LNCAP (cell line): ENCODE measurements around the gene CACNG8.

Source experiments
- CTCF ChIP-seq: fragments of 450-650 bp; IDR thresholded peaks from 2 replicates; pipeline ENCODE4 v1.5.1; 2017; ENCODE audit warnings: mild to moderate bottlenecking

Gene CACNG8

DNA sequence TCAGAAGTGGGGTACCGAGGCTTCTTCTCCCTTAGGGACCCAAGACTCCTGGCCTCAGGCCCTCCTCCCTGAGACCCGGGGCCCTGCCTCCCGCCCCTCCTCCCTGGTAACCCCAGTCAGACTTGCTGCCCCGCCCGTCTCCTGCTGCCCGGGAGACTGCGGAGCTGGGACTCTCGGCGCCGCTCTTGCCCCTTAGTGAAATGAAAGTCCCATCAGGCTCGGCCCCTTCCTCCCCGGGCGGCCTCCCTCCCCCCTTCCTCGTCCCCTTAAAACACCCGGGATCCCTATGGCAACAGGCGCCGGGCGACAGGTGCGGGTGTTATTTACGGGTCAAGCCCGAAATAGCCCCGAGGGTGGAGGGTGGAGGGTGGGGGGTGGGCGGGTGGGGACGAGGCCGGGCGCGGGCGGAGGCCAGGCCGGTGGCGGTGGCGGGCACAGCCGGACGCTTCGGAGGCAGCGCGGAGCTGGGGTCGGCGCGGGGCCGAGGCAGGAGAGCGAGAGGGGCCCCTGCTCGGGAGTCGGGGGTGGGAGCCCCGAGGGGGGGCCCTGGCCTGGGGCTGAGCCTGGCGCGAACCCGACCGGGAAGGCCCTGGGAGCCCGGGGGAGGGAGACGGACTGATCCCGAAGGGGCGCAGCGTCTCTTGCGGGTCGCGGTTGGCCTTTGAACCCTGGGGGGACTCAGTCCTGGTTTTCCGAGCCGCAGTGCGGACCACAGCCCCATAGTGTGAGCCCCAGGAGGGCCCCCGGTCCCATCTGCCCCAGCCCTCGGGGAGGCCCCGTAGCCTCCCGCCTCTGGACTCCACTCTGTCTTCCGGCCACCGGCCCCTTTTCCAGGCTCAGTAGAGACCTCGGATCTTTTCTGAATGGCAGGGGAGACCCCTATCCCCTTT lies 28.7 kb downstream of the CACNG8 start, which contains the start of gene CACNG6:
TSS of gene CACNG6 (plus strand) at position 414 of the 890 bp plus-strand sequence. CDS start 1,241 bp downstream, outside the sequence.
- no peak for TF ChIP-seq CTCF

DNA sequence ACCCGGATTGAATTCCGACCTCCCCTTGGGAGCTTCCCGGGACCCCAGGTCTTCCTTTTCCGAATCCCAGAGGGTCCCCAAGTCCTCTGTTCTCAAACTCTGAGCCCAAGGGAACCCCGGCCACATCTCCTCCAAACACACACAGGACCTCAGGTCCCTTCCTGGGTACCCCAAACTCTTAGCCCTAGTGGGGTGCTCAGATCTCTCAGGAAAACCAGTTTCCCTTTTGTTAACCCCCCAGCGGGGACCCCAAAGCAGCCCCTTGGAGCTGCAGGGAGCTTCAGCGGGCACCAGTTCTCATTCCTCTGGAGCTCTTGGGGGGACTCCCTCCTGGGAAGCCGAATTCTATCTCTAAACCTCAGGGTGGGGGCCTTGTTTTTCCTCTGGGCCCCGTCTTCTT lies 29.5 kb downstream of the CACNG8 start:
- no peak for TF ChIP-seq CTCF

DNA sequence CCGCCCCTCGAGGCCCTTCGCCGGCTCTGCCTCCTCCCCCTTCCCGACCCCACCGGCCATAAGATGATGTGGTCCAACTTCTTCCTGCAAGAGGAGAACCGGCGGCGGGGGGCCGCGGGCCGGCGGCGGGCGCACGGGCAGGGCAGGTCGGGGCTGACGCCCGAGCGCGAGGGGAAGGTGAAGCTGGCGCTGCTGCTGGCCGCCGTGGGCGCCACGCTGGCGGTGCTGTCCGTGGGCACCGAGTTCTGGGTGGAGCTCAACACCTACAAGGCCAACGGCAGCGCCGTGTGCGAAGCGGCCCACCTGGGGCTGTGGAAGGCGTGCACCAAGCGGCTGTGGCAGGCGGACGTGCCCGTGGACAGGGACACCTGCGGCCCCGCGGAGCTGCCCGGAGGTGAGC lies 30.1 kb downstream of the CACNG8 start:
- no peak for TF ChIP-seq CTCF

DNA sequence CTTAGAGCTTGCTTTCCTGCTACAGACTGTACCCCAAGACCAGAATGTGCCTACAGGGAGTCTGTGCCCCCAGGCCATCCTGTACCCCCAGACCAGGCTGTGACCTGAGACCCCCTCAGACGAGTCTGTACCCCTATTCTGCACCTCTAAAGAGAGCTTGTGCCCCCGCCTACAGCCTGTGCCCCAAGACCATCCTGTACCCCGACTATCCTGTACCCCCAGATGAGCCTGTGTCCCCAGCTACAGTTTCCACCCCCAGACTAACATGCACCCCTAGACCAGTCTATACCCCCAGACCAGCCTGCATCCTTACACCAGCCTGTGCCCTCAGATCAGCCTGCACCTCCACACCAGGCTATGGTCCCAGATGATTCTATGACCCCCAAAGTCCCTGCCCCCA lies 30.7 kb downstream of the CACNG8 start:
- TF ChIP-seq CTCF: no peak

GRCh38 chr19:53994811-53995210 lies 32.1 kb downstream of the CACNG8 start:
- TF ChIP-seq CTCF: no peak

- no peak for TF ChIP-seq CTCF
Observed at GRCh38 chr19:53998223-53998622, 35.5 kb downstream of the CACNG8 start.

- TF ChIP-seq CTCF: no peak
Observed at GRCh38 chr19:53999694-54000093, 37.0 kb downstream of the CACNG8 start.
